ENCODE results near the gene SPECC1L. TPM values are rescaled to one million over a fixed set of nuclear protein-coding genes. Genes with fewer than 3 reads are reported as not detected.

The SPECC1L gene
- total RNA-seq, 6 donors from 2014 or later: 37.7 to 80.6 (median 62.3) TPM

DNA sequence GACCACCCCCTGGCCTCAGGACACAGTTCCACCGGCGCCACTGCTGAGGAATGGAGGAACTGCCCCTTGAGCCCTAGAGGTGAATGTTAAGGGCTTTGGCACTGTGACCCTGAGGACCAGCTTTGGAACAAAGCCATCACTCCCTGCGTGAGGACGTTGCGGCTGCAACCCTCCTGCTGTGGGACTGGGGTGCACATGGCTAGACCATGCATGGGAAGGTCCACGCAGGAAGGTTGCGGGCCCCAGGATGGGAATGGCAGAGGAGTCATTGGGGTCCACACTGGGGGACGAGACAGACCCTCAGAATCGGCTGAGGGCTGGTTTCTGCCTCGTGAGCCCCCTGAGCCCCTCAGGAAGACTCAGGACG lies 150.3 kb downstream of the SPECC1L start:
- Histone ChIP-seq H3K36me3 (peaks cover 0 to 18% (median 8%) of the 10 kb centered on the region in 4 donors), H3K4me1 (peaks cover 39 to 66% (median 46%) of the 10 kb centered on the region in 4 donors), H3K4me3 (no peak overlapping the region), H3K9me3 (no peaks in the 10 kb centered on the region), H3K27ac (peak overlapping the region in 1 of 4 donors; percentile 61), H3K27me3 (no peaks in the 10 kb centered on the region)
- 60 to 77% methylated on average over 6 to 11 of the region's 11 CpGs for WGBS, 2 donors
- DNase-seq (no peak), ATAC-seq (ENCODE audit: low FRiP score in 2 of 2) (no peak)
- no peak for TF ChIP-seq EP300 (IDR thresholded peaks at IDR 0.05)
- TF ChIP-seq, protein P1, sequence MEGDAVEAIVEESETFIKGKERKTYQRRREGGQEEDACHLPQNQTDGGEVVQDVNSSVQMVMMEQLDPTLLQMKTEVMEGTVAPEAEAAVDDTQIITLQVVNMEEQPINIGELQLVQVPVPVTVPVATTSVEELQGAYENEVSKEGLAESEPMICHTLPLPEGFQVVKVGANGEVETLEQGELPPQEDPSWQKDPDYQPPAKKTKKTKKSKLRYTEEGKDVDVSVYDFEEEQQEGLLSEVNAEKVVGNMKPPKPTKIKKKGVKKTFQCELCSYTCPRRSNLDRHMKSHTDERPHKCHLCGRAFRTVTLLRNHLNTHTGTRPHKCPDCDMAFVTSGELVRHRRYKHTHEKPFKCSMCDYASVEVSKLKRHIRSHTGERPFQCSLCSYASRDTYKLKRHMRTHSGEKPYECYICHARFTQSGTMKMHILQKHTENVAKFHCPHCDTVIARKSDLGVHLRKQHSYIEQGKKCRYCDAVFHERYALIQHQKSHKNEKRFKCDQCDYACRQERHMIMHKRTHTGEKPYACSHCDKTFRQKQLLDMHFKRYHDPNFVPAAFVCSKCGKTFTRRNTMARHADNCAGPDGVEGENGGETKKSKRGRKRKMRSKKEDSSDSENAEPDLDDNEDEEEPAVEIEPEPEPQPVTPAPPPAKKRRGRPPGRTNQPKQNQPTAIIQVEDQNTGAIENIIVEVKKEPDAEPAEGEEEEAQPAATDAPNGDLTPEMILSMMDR (IDR thresholded peaks at IDR 0.05): no peak
- no peak for TF ChIP-seq POLR2AphosphoS5 (IDR thresholded peaks at IDR 0.05)
- no peak for TF ChIP-seq POLR2A (IDR thresholded peaks at IDR 0.05)

DNA sequence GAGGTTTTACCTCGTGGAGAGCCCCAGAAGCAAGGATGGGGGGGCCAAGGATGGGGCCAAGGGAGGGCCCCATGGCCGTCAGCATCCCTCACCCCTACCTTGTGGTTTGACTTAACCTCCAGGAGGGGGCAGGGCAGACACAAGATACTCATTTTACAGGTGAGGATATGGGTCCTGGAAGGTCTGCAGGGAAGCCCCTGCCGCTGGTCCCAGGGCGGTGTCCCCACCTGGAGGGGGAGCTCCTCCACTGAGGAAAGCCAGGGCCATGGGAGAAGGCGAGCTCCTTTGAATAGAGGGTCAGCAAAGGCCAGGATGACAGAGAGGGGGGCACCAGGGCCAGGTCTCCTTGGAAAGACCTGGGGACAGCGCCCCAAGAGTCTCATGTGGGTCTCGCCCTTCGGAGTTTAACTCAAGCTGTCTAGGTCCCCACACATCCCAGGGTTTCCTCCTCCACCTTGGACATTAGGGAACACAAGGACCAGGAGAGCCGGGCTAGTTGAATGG lies 150.8 kb downstream of the SPECC1L start:
- ATAC-seq (ENCODE audit: low FRiP score in 2 of 2) (no peak), DNase-seq (no peak)
- H3K36me3 ChIP-seq: peaks cover 0 to 12% (median 5%) of the 10 kb centered on the region in 4 donors
- no peaks in the 10 kb centered on the region for H3K27me3 ChIP-seq
- H3K9me3 ChIP-seq: no peaks in the 10 kb centered on the region
- H3K27ac ChIP-seq: no peak overlapping the region
- peaks cover 39 to 70% (median 48%) of the 10 kb centered on the region in 4 donors for H3K4me1 ChIP-seq
- 59 to 77% methylated on average over 7 to 8 of the region's 9 CpGs for WGBS, 2 donors
- no peak overlapping the region for H3K4me3 ChIP-seq
- TF ChIP-seq POLR2AphosphoS5 (IDR thresholded peaks at IDR 0.05) (no peak), EP300 (IDR thresholded peaks at IDR 0.05) (no peak), POLR2A (IDR thresholded peaks at IDR 0.05) (no peak)
- TF ChIP-seq, protein P1 (IDR thresholded peaks at IDR 0.05): peak in 4 of 6 experiments; percentile 14 to 32 (median 18)

DNA sequence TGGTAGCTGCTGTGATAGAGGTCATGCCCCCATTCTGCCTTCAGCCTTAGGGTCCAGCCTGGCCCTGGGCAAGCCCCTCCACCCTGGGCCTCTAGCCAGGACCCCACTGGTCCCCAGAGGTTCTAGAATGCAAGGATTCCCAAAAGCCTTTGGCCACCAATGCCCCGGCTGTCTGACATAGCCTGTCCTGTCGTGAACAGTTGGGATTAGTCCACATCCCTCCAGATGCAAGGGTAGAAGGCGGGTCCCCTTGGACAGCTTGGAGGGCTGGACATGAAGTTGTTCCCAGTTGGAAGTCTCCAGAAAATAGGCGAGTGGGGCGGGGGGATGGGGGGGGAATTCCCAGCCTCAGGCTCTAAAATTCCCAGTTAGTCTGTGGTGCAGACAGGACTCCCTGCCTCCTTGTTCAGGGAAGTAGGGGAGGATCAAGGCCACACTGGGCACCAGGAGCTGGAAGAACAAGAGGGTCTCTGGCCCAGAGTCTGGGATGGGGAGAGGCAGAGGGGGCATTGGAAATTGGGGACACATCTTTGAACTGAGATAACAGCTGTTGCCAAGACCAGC lies 151.6 kb downstream of the SPECC1L start:
- 69 to 73% methylated on average over 4 to 5 of the region's 5 CpGs for WGBS, 2 donors
- Histone ChIP-seq H3K27ac (no peak overlapping the region), H3K9me3 (no peaks in the 10 kb centered on the region), H3K36me3 (peaks cover 0 to 5% (median 2%) of the 10 kb centered on the region in 4 donors), H3K4me3 (no peak overlapping the region), H3K27me3 (no peaks in the 10 kb centered on the region), H3K4me1 (peaks cover 39 to 77% (median 52%) of the 10 kb centered on the region in 4 donors)
- ATAC-seq (ENCODE audit: low FRiP score in 2 of 2): no peak
- no peak for DNase-seq
- TF ChIP-seq, protein P1 (IDR thresholded peaks at IDR 0.05): no peak
- TF ChIP-seq POLR2A (IDR thresholded peaks at IDR 0.05) (no peak), EP300 (IDR thresholded peaks at IDR 0.05) (no peak), POLR2AphosphoS5 (IDR thresholded peaks at IDR 0.05) (no peak)

DNA sequence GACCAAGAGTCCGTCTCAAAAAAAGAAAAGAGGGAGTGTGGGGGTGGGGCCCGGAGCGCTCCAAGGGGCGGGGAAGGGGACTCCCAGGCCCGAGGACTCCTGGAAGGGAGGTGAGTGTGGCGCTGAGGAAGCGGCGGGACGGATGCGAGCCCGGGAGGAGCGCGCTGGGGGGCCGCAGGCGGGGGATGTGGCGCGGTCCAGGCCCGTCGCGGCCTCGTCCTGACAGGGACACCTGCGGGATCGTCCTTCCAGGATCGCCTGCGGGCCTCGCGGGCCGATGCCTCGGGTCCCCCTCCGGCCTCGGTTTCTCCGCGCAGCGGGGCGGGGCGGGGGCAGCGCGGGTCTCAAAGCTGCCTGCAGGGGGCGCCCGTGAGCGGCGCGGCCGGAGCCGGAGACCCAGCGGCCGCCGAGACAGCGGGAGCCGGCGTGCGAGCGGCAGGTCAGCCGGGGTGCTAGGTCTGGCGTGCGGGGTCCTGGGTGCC lies 152.9 kb downstream of the SPECC1L start:
- peak in 1 of 2 donors; percentile 88 for ATAC-seq (ENCODE audit: low FRiP score in 2 of 2)
- TF ChIP-seq POLR2A (IDR thresholded peaks at IDR 0.05): no peak
- TF ChIP-seq, protein P1 (IDR thresholded peaks at IDR 0.05): peak; percentile 95 to 99 (median 97)
- no peaks in the 10 kb centered on the region for H3K27me3 ChIP-seq
- H3K4me3 ChIP-seq: peak overlapping the region; percentile 65 to 74 (median 71)
- H3K36me3 ChIP-seq: no peaks in the 10 kb centered on the region
- peak; percentile 78 to 96 for DNase-seq
- 2% methylated on average over 19 to 34 of the region's 56 CpGs for WGBS, 2 donors
- peak overlapping the region; percentile 64 to 94 (median 80) for H3K27ac ChIP-seq
- peaks cover 39 to 83% (median 59%) of the 10 kb centered on the region in 4 donors for H3K4me1 ChIP-seq
- no peaks in the 10 kb centered on the region for H3K9me3 ChIP-seq

Measured in upper lobe of left lung (tissue), 6 donors.